GM12864 (cell line): ENCODE results near the gene SAG.

Experiments used
- DNase-seq: peaks from one replicate; pipeline ENCODE4 v3.0.0-alpha.2; 2011; ENCODE audit warnings: low read depth
- H3K4me3 ChIP-seq: 2 replicates; pipeline ENCODE4 v1.5.1; 2011; ENCODE audit warnings: mild to moderate bottlenecking, low read depth, low read length, control low read depth
- TF ChIP-seq, protein P1 (sequence below): IDR thresholded peaks from 2 replicates; pipeline ENCODE4 v1.5.1; 2011; ENCODE audit warnings: low read depth, mild to moderate bottlenecking, moderate library complexity, low read length, control low read depth, inconsistent platforms; ENCODE audit errors: missing control alignments

SAG gene

DNA sequence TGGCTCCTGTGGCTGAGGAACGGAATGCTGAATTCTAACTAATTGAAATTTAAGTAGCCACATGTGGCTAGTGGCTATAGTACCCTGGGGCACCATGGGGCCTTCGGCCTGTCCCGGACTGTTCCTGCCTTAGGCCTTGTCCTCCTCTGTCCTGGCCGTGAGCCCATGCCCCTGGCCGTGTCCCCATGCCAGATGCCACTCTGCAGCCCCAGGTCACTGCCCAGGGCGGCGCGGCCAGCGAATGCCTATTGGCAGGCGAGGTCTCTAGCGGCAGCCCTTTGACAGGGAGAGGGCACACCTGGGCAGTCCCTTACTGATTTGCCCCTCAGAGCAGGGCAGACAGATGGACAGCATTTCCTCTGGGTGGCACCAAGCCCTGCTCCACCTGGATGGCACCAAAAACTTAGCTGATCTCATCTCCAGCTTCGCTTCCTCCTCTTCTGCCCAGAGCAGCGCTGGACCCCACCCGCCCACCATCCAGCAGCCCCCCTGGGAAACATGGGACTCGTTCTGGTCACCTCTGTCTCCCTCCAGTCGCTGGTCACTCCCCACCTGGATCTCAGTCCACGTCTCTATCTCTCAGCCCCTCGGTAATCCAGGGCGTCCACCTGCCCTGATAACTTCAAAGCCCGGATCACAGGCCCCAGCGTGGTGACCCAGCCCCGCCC lies 45.6 kb downstream of the SAG start:
- peak overlapping the region; percentile 68 for H3K4me3 ChIP-seq
- DNase-seq, result no peak
- TF ChIP-seq, protein P1, sequence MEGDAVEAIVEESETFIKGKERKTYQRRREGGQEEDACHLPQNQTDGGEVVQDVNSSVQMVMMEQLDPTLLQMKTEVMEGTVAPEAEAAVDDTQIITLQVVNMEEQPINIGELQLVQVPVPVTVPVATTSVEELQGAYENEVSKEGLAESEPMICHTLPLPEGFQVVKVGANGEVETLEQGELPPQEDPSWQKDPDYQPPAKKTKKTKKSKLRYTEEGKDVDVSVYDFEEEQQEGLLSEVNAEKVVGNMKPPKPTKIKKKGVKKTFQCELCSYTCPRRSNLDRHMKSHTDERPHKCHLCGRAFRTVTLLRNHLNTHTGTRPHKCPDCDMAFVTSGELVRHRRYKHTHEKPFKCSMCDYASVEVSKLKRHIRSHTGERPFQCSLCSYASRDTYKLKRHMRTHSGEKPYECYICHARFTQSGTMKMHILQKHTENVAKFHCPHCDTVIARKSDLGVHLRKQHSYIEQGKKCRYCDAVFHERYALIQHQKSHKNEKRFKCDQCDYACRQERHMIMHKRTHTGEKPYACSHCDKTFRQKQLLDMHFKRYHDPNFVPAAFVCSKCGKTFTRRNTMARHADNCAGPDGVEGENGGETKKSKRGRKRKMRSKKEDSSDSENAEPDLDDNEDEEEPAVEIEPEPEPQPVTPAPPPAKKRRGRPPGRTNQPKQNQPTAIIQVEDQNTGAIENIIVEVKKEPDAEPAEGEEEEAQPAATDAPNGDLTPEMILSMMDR, result no peak

DNA sequence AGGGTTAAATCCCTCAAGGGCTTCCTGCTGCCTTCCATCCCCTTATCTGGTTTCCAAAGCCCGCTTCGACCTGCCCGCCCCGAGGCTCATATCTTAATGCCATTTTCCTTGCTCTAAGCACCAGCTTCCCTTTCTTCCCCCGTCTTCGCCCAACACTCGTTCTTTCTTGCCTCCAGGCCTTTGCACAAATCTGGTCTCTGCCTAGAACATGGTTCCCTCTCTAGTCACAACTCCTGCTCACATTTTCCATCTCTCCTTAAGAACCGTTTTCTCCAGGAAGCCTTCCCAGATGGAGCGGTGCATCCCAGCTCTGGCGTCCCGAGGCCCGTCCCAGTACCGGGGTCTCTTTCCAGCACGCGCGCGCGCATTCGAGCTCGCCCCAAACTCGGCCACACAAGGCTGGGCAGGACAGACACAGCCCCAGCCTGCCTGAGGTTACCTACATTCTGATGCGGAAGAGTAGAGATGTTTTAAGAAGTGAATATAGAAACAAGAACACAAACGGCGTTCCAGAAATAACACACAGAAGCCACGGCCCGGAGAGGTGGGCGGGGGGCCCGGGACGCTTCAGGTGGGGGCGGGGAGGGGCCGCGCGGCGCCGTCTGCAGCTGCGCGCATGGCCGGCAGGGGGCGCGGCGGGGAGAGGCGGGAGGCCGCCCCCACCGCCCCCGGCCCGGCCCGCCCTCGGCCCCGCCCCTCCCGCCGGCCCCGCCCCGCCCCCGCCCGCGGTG lies 46.3 kb downstream of the SAG start, which contains the start of gene DGKD:
Gene DGKD, plus strand, starts transcription at position 726 of the 731 bp plus-strand sequence. CDS start 25 bp downstream, outside the sequence.
- DNase-seq, result peak; percentile 72
- TF ChIP-seq, protein P1, result peak; percentile 46

DNA sequence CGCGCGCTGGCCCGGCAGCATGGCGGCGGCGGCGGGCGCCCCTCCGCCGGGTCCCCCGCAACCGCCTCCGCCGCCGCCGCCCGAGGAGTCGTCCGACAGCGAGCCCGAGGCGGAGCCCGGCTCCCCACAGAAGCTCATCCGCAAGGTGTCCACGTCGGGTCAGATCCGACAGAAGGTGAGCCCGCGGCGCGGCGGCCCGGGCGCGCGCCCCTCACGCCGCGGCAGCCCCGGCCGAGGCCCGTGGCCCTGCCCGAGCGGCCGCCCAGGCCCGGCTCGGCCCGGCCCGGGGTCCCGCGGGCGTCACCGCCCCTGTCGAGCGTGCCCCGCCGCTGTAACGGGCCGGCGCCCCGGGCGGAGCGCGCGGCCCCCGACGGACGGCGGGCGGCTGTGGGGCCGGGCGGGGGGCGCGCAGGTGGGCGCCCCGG lies 46.9 kb downstream of the SAG start:
- TF ChIP-seq, protein P1, result no peak
- no peak for DNase-seq

More for the DNA sequence above, 46.3 kb downstream of the SAG start, which contains the start of gene DGKD:
- H3K4me3 ChIP-seq, result peak within 1 kb of the TSS; percentile 96

DNA sequence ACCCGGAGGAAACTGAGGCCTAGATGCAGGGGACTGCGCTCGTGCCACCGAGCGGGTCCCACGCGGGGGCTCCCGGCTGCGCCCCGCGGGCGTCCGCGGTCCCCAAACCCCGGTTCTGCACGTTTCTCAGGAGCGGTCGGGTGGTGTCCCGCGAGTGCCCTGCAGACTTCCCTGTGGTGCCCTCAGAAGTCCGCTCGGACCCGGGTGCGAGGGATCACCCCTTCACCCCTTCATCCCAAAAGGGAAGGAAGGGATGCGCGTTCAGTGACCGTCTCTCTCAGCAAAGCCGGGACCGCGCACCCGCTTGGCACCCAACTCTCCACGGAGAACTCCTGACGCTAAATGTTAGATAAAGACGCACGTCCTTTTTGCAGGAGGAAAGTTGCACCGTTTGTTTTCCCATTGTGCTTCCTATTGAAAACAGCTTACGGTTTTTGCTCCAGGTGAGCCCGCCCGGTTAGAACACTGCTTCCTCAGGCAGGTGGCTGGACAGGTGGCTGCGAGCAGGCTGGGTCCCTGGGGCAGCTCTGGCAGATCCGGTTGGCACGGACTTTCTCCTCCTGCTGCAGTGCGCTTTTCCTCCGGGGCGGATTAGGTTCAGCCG lies 47.5 kb downstream of the SAG start:
- no peak for DNase-seq
- TF ChIP-seq, protein P1, result no peak
- H3K4me3 ChIP-seq, result peak overlapping the region; percentile 96

More for the DNA sequence above, 46.9 kb downstream of the SAG start:
- peak overlapping the region; percentile 96 for H3K4me3 ChIP-seq

DNA sequence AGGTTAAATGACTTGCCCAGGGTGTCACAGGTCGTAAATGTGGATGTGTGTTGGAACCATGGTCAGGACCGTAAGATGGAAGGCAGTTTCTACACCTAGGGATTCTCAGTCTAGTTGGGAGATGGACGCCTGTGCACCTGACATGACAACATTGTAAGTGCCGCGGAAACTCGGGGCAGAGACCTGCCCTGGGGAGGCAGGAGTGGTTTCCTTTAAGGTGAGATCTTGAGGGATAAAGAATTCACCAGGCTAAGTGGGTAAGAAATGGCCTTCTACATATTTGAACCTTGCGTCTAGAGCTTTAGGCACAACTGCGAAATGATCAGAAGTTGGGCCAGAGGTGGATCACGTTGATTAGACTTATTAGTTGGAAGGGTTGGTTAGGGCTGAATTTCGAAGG lies 48.3 kb downstream of the SAG start:
- peak overlapping the region; percentile 96 for H3K4me3 ChIP-seq
- TF ChIP-seq, protein P1, result no peak
- DNase-seq, result no peak

DNA sequence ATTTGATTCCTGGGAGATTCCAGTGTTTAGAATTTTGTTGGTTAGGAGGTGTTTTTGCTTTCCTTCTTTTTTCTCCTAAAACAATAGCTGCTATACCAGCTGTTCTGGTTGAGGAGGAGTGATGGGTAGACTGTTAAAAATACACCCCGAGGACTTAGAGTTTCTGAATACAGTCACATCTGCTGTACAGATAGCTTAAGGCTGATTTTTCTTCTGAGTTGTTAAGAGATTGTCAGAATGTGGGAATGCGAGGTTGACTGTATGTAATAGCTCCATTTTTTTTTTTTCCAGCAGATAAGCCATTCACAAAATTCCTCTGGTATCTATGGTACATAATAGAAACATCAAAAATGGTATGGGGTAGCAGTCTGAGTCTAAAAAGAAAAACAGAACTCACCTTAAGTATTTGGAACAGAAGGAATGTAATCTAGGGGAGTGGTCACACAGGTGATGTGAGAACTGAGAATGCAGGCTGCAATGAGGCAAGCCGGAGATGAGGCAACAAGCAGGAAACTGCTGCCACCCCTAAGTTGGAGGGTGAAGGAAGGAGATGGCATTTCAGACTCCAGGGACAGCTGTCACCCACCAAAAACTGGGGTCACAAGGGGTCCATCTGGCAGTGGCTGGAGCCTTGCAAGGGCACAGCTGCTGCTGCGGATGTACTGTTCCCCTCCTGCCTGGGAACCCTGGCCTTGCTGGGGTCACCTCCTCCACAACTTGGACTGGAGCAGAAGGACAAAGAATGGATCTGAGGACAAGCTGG lies 49.1 kb downstream of the SAG start:
- peak; percentile 33 for DNase-seq
- H3K4me3 ChIP-seq, result peak overlapping the region; percentile 96
- TF ChIP-seq, protein P1, result no peak
